Ovary (tissue), 3 donors: ENCODE measurements around the gene HDGF.

ENCODE experiments used
- EP300 ChIP-seq: sonication (generic); formaldehyde crosslinking; IDR thresholded peaks from one replicate; pipeline ENCODE4 v1.6.1; 2017; ENCODE audit warnings: antibody characterized with exemption
- POLR2A ChIP-seq: fragments of 450-650 bp; IDR thresholded peaks from one replicate; pipeline ENCODE4 v1.6.1; 2017; ENCODE audit warnings: antibody characterized with exemption, mild to moderate bottlenecking, moderate library complexity
- TF ChIP-seq, protein P1 (sequence below), 3 donors: fragments of 450-650 bp in 2 of 3; fragments of 200-600 bp in 1 of 3; IDR thresholded peaks; one replicate each; pipeline versions ENCODE4 v1.5.1 to v1.8.0; 2016 to 2022; ENCODE audit warnings: antibody characterized with exemption in 3 of 3, mild to moderate bottlenecking in 1 of 3
- donor health status: DM: no; HTN: no; CAD: no.

DNA sequence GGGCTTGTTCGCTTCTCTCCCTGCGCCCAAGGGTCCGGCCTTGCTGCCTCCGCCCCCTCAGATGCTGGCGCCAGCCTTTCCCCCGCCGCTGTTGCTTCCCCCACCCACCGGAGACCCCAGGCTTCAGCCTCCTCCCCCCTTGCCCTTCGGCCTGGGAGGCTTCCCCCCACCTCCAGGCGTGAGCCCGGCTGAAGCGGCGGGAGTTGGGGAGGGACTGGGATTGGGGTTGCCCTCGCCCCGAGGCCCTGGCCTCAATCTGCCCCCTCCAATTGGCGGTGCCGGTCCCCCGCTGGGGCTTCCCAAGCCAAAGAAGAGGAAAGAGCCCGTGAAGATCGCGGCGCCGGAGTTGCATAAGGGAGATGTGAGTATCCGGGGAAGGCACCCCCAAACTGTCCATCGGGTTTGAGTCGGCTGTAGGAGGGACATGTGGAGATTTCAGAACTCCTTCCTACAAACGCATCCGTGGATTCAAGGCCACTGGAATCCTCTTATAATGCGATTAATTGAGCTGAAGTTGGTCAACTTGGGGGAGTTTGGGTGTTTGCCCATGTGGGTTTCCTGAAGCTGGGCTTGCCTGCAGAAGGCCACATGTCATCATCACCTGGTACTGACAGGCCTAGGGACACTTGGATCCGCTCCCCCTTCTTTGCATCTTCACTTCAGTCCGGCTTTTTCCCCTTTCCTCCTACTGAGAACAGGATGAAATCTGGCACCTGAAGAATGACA lies 16.6 kb upstream of the HDGF start:
- TF ChIP-seq, protein P1, sequence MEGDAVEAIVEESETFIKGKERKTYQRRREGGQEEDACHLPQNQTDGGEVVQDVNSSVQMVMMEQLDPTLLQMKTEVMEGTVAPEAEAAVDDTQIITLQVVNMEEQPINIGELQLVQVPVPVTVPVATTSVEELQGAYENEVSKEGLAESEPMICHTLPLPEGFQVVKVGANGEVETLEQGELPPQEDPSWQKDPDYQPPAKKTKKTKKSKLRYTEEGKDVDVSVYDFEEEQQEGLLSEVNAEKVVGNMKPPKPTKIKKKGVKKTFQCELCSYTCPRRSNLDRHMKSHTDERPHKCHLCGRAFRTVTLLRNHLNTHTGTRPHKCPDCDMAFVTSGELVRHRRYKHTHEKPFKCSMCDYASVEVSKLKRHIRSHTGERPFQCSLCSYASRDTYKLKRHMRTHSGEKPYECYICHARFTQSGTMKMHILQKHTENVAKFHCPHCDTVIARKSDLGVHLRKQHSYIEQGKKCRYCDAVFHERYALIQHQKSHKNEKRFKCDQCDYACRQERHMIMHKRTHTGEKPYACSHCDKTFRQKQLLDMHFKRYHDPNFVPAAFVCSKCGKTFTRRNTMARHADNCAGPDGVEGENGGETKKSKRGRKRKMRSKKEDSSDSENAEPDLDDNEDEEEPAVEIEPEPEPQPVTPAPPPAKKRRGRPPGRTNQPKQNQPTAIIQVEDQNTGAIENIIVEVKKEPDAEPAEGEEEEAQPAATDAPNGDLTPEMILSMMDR (IDR thresholded peaks at IDR 0.05): no peak
- TF ChIP-seq POLR2A: no peak
- no peak for TF ChIP-seq EP300
